ENCODE measurements around the gene SPATA32.

SPATA32 gene

GRCh38 chr17:45235416-45236281 is 26.2 kb downstream of the SPATA32 start:
- Histone ChIP-seq H3K4me1 (ENCODE audit: control insufficient read depth, insufficient read depth, low read length) (no peaks in the 10 kb centered on the region), H3K36me3 (ENCODE audit: control insufficient read depth in 2 of 2, insufficient read depth in 1 of 2, low read length in 2 of 2) (no peaks in the 10 kb centered on the region), H3K9me3 (ENCODE audit: control insufficient read depth, insufficient read depth, low read depth, low read length) (no peaks in the 10 kb centered on the region), H3K27ac (ENCODE audit: extremely low read depth, low read depth, low read length) (no peak overlapping the region), H3K4me3 (ENCODE audit: low read depth, low read length) (no peak overlapping the region)
- CTCF ChIA-PET = interaction anchor here (0.5 to 11.7 kb wide), 46 partner anchors 9 to 596 kb away, joined by 3 to 192 read pairs (median 5); partner anchors contain the start of genes ACBD4, FMNL1 and HEXIM1
- POLR2A ChIA-PET = interaction anchor here (0.7 to 1.5 kb wide), 4 partner anchors 13 to 87 kb away, joined by 4 to 6 read pairs (median 4); partner anchors contain the start of genes HEXIM1 and HEXIM2
- TF ChIP-seq MYNN (tag by site-specific recombination; IDR thresholded peaks at IDR 0.05; ENCODE audit: borderline replicate concordance) = no peak
- no peak for TF ChIP-seq ZNF623 (tag by site-specific recombination; IDR thresholded peaks at IDR 0.05)
- no peak for TF ChIP-seq ZNF530 (tag by site-specific recombination; IDR thresholded peaks at IDR 0.05; ENCODE audit: low read depth)
- TF ChIP-seq ZSCAN23 (tag by site-specific recombination; IDR thresholded peaks at IDR 0.05) = no peak
- no peak for TF ChIP-seq PRDM4 (tag by site-specific recombination; IDR thresholded peaks at IDR 0.05)
- no peak for TF ChIP-seq REST (tag by site-specific recombination; IDR thresholded peaks at IDR 0.05)
- TF ChIP-seq GLIS1 (tag by site-specific recombination; IDR thresholded peaks at IDR 0.05) = no peak
- TF ChIP-seq ZNF639 (tag by site-specific recombination; IDR thresholded peaks at IDR 0.05) = no peak
- TF ChIP-seq ZBTB1 (tag by site-specific recombination; IDR thresholded peaks at IDR 0.05) = no peak
- no peak for TF ChIP-seq OVOL3 (tag by site-specific recombination; IDR thresholded peaks at IDR 0.05)
- no peak for TF ChIP-seq ZNF600 (tag by site-specific recombination; IDR thresholded peaks at IDR 0.05)
- no peak for TF ChIP-seq BCL6B (tag by site-specific recombination; IDR thresholded peaks at IDR 0.05)
- peak; percentile 29; the same call in 1 of the 2 replicates for TF ChIP-seq ZBTB48 (tag by site-specific recombination; IDR thresholded peaks at IDR 0.05)
- TF ChIP-seq SP2 (tag by site-specific recombination; IDR thresholded peaks at IDR 0.05) = no peak
- no peak for TF ChIP-seq ZNF391 (tag by site-specific recombination; IDR thresholded peaks at IDR 0.05; ENCODE audit: borderline replicate concordance, low read depth)
- no peak for TF ChIP-seq GLI2 (tag by site-specific recombination; IDR thresholded peaks at IDR 0.05; ENCODE audit: borderline replicate concordance, low read depth)
- TF ChIP-seq ZNF548 (tag by site-specific recombination; IDR thresholded peaks at IDR 0.05) = no peak
- no peak for TF ChIP-seq ZNF248 (tag by site-specific recombination; IDR thresholded peaks at IDR 0.05)
- TF ChIP-seq ZNF513 (tag by site-specific recombination; IDR thresholded peaks at IDR 0.05) = no peak
- TF ChIP-seq ZNF398 (tag by site-specific recombination; IDR thresholded peaks at IDR 0.05) = no peak
- TF ChIP-seq ZNF660 (tag by site-specific recombination; IDR thresholded peaks at IDR 0.05) = no peak
- TF ChIP-seq ZNF362 (tag by site-specific recombination; IDR thresholded peaks at IDR 0.05) = no peak
- TF ChIP-seq OSR2 (tag by site-specific recombination; IDR thresholded peaks at IDR 0.05) = no peak
- no peak for TF ChIP-seq ZNF521 (tag by site-specific recombination; IDR thresholded peaks at IDR 0.05)

Data from HEK293 (cell line).